H9 (cell line): ENCODE data around the gene TACR2. TPM values are rescaled to one million over a fixed set of nuclear protein-coding genes. Genes with fewer than 3 reads are reported as not detected.

Experiments
- DNase-seq: peaks from one replicate; pipeline ENCODE4 v3.0.0-alpha.2; 2017
- H2AFZ ChIP-seq: one replicate; pipeline ENCODE4 v1.6.1; 2013; ENCODE audit warnings: mild to moderate bottlenecking, low read length, control low read depth, moderate library complexity
- H2AK5ac ChIP-seq: 2 replicates; pipeline ENCODE4 v1.6.1; 2013; ENCODE audit warnings: low read length, control low read depth, mixed read lengths; ENCODE audit not compliant: insufficient read length
- H2BK120ac ChIP-seq: one replicate; pipeline ENCODE4 v1.6.1; 2013; ENCODE audit warnings: low read depth, mild to moderate bottlenecking, low read length, control low read depth, inconsistent platforms; ENCODE audit not compliant: poor library complexity, severe bottlenecking
- H2BK12ac ChIP-seq: 2 replicates; pipeline ENCODE4 v1.6.1; 2013; ENCODE audit warnings: low read length, control low read depth, mixed read lengths, low read depth; ENCODE audit not compliant: insufficient read length
- H2BK15ac ChIP-seq: 2 replicates; pipeline ENCODE4 v1.6.1; 2013; ENCODE audit warnings: low read depth, low read length, control low read depth
- H2BK20ac ChIP-seq: one replicate; pipeline ENCODE4 v1.6.1; 2013; ENCODE audit warnings: low read depth, mild to moderate bottlenecking, low read length, control low read depth, inconsistent platforms; ENCODE audit not compliant: poor library complexity, severe bottlenecking
- H2BK5ac ChIP-seq: 2 replicates; pipeline ENCODE4 v1.6.1; 2013; ENCODE audit warnings: low read length, control low read depth, mixed read lengths; ENCODE audit not compliant: insufficient read length
- H3K14ac ChIP-seq: 2 replicates; pipeline ENCODE4 v1.6.1; 2013; ENCODE audit warnings: low read length, control low read depth; ENCODE audit not compliant: insufficient read depth
- H3K18ac ChIP-seq: 2 replicates; pipeline ENCODE4 v1.6.1; 2013; ENCODE audit warnings: low read depth, mild to moderate bottlenecking, mixed read lengths, low read length, control low read depth; ENCODE audit not compliant: insufficient read length
- H3K23ac ChIP-seq: 2 replicates; pipeline ENCODE4 v1.6.1; 2013; ENCODE audit warnings: low read length, control low read depth, mixed read lengths, low read depth; ENCODE audit not compliant: insufficient read length
- H3K23me2 ChIP-seq: 2 replicates; pipeline ENCODE4 v1.6.1; 2013; ENCODE audit warnings: low read depth, mild to moderate bottlenecking, mixed read lengths, low read length, control low read depth; ENCODE audit not compliant: insufficient read length, poor library complexity, severe bottlenecking
- H3K27ac ChIP-seq: 2 replicates; pipeline ENCODE4 v1.5.1; 2013; ENCODE audit warnings: low read length, control low read depth, mixed read lengths, low read depth; ENCODE audit not compliant: insufficient read length
- H3K27me3 ChIP-seq: 2 replicates; pipeline ENCODE4 v1.6.1; 2013; ENCODE audit warnings: low read length, control low read depth, inconsistent platforms; ENCODE audit not compliant: insufficient read depth
- H3K4ac ChIP-seq: 2 replicates; pipeline ENCODE4 v1.6.1; 2013; ENCODE audit warnings: low read depth, mild to moderate bottlenecking, control low read depth, inconsistent platforms, low read length, moderate library complexity
- H3K4me1 ChIP-seq: 2 replicates; pipeline ENCODE4 v1.6.1; 2013; ENCODE audit warnings: low read length, control low read depth, inconsistent platforms; ENCODE audit not compliant: insufficient read depth
- H3K4me2 ChIP-seq: 2 replicates; pipeline ENCODE4 v1.6.1; 2013; ENCODE audit warnings: low read length, control low read depth, mixed read lengths; ENCODE audit not compliant: insufficient read length, insufficient read depth
- H3K56ac ChIP-seq: 2 replicates; pipeline ENCODE4 v1.6.1; 2013; ENCODE audit warnings: low read depth, mild to moderate bottlenecking, mixed read lengths, low read length, control low read depth; ENCODE audit not compliant: insufficient read length
- H3K79me1 ChIP-seq: 2 replicates; pipeline ENCODE4 v1.6.1; 2013; ENCODE audit warnings: low read depth, mild to moderate bottlenecking, moderate library complexity, low read length, control low read depth, inconsistent platforms; ENCODE audit not compliant: insufficient read depth, poor library complexity, severe bottlenecking
- H3K79me2 ChIP-seq: 2 replicates; pipeline ENCODE4 v1.6.1; 2013; ENCODE audit warnings: low read length, control low read depth, inconsistent platforms; ENCODE audit not compliant: insufficient read depth
- H3K9ac ChIP-seq: 2 replicates; pipeline ENCODE4 v1.6.1; 2013; ENCODE audit warnings: low read length, control low read depth, mixed read lengths; ENCODE audit not compliant: insufficient read length; ENCODE audit errors: extremely low read depth
- H3K9me3 ChIP-seq: one replicate; pipeline ENCODE4 v1.6.1; 2013; ENCODE audit warnings: low read depth, low read length, inconsistent platforms; ENCODE audit not compliant: control insufficient read depth
- H3T11ph ChIP-seq: one replicate; pipeline ENCODE4 v1.6.1; 2013; ENCODE audit warnings: mild to moderate bottlenecking, low read length, control low read depth, inconsistent platforms
- H4K20me1 ChIP-seq: one replicate; pipeline ENCODE4 v1.6.1; 2013; ENCODE audit not compliant: control insufficient read depth, insufficient read length, insufficient read depth
- H4K5ac ChIP-seq: 2 replicates; pipeline ENCODE4 v1.6.1; 2013; ENCODE audit warnings: low read depth, mild to moderate bottlenecking, mixed read lengths, low read length, control low read depth; ENCODE audit not compliant: insufficient read length
- H4K8ac ChIP-seq: replicated peaks from 2 replicates; pipeline ENCODE4 v1.6.1; 2013; ENCODE audit warnings: low read length, control low read depth, mixed read lengths, low read depth; ENCODE audit not compliant: insufficient read length
- H4K91ac ChIP-seq: 2 replicates; pipeline ENCODE4 v1.6.1; 2013; ENCODE audit warnings: low read depth, mild to moderate bottlenecking, moderate library complexity, mixed read lengths, low read length, control low read depth; ENCODE audit not compliant: insufficient read length
- H3K27ac Mint-ChIP-seq, 3 experiments: 2 replicates in 2 of 3; 3 replicates in 1 of 3; pipeline ENCODE4 v1.8.0; 2020 to 2021; ENCODE audit warnings: mixed read lengths in 3 of 3, mild to moderate bottlenecking in 1 of 3, moderate library complexity in 1 of 3
- H3K27me3 Mint-ChIP-seq: 2 replicates; pipeline ENCODE4 v1.8.0; 2021; ENCODE audit warnings: low read depth, mild to moderate bottlenecking, moderate library complexity, mixed read lengths
- H3K36me3 Mint-ChIP-seq, 3 experiments: 2 replicates in 2 of 3; 3 replicates in 1 of 3; pipeline ENCODE4 v1.8.0; 2020 to 2021; ENCODE audit warnings: low read depth in 3 of 3, mixed read lengths in 3 of 3; ENCODE audit not compliant: insufficient read depth in 1 of 3
- H3K4me1 Mint-ChIP-seq, 2 experiments: 2 replicates each; pipeline ENCODE4 v1.8.0; 2020; ENCODE audit warnings: mixed read lengths in 2 of 2
- H3K4me3 Mint-ChIP-seq, 2 experiments: 2 replicates in 1 of 2; 3 replicates in 1 of 2; pipeline ENCODE4 v1.8.0; 2020 to 2021; ENCODE audit warnings: mild to moderate bottlenecking in 2 of 2, mixed read lengths in 2 of 2, moderate library complexity in 1 of 2
- H3K9me3 Mint-ChIP-seq, 2 experiments: 2 replicates in 1 of 2; 3 replicates in 1 of 2; pipeline ENCODE4 v1.8.0; 2020; ENCODE audit warnings: mild to moderate bottlenecking in 2 of 2, mixed read lengths in 2 of 2, moderate library complexity in 1 of 2
- WGBS: extraction: QIAGEN DNeasy Blood & Tissue Kit; methylation state at CpG from one replicate; pipeline ENCODE4 v1.1.7; 2013; ENCODE audit warnings: missing lambda C conversion rate, low lambda C conversion rate, mixed read lengths; ENCODE audit not compliant: insufficient read length; ENCODE audit errors: extremely low coverage; 5-methylcytosine and 5-hydroxymethylcytosine counted together
- total RNA-seq: library from RNA; stranded (reverse); gene quantifications from 2 replicates; pipeline ENCODE4 v1.2.1, GENCODE V29; 2021
- TF ChIP-seq, protein P1 (sequence below): fragments of 200-600 bp; sonication (generic); conservative IDR thresholded peaks from 3 replicates; pipeline ENCODE4 v1.8.0; 2021; ENCODE audit warnings: antibody characterized with exemption, mild to moderate bottlenecking

The TACR2 gene
- total RNA-seq, 1 experiment from 2014 or later: not detected

DNA sequence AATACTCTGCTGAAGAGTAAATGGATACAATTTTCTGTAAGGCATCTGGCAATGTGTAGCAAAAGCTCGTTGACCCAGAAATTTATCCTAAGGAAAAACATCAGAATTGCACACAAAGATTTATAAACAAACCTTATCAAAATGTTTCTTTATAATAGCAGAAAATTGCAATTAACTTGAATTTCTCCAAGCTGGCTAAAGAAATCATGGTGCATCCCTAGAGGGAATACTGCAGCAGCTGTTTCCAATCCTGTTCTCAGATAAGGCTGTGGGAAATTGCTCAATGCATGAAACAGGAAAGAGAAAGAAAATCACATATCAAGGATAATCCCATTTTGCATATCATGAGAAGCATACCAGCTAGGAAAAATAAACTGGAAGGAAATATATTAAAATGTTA lies 18.7 kb downstream of the TACR2 start:
- no peak overlapping the region for H2BK12ac ChIP-seq
- no peaks in the 10 kb centered on the region for H3K23me2 ChIP-seq
- H3K27ac ChIP-seq: no peak overlapping the region
- H2AFZ ChIP-seq: no peak overlapping the region
- H4K91ac ChIP-seq: no peak overlapping the region
- no peak overlapping the region for H2BK120ac ChIP-seq
- no peak for DNase-seq
- no peaks in the 10 kb centered on the region for H3K79me1 ChIP-seq
- no peak overlapping the region for H3K14ac ChIP-seq
- WGBS: no CpG with 5 or more reads among the region's 1 CpG
- no peaks in the 10 kb centered on the region for H3K4me1 Mint-ChIP-seq
- no peak overlapping the region for H3K27ac Mint-ChIP-seq
- peaks cover 43 to 60% (median 53%) of the 10 kb centered on the region in 3 experiments for H3K36me3 Mint-ChIP-seq
- no peak overlapping the region for H3K9ac ChIP-seq
- no peaks in the 10 kb centered on the region for H3K9me3 Mint-ChIP-seq
- no peak overlapping the region for H2BK15ac ChIP-seq
- no peak overlapping the region for H2BK5ac ChIP-seq
- no peaks in the 10 kb centered on the region for H3K9me3 ChIP-seq
- no peak overlapping the region for H3K18ac ChIP-seq
- no peaks in the 10 kb centered on the region for H3K4me1 ChIP-seq
- H3K27me3 Mint-ChIP-seq: no peaks in the 10 kb centered on the region
- H3T11ph ChIP-seq: no peak overlapping the region
- TF ChIP-seq, protein P1, sequence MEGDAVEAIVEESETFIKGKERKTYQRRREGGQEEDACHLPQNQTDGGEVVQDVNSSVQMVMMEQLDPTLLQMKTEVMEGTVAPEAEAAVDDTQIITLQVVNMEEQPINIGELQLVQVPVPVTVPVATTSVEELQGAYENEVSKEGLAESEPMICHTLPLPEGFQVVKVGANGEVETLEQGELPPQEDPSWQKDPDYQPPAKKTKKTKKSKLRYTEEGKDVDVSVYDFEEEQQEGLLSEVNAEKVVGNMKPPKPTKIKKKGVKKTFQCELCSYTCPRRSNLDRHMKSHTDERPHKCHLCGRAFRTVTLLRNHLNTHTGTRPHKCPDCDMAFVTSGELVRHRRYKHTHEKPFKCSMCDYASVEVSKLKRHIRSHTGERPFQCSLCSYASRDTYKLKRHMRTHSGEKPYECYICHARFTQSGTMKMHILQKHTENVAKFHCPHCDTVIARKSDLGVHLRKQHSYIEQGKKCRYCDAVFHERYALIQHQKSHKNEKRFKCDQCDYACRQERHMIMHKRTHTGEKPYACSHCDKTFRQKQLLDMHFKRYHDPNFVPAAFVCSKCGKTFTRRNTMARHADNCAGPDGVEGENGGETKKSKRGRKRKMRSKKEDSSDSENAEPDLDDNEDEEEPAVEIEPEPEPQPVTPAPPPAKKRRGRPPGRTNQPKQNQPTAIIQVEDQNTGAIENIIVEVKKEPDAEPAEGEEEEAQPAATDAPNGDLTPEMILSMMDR: no peak
- no peak overlapping the region for H4K8ac ChIP-seq
- no peaks in the 10 kb centered on the region for H3K27me3 ChIP-seq
- no peaks in the 10 kb centered on the region for H4K20me1 ChIP-seq
- no peak overlapping the region for H3K23ac ChIP-seq
- no peak overlapping the region for H3K4me2 ChIP-seq
- H4K5ac ChIP-seq: no peak overlapping the region
- H3K4me3 Mint-ChIP-seq: no peak overlapping the region
- H3K4ac ChIP-seq: no peak overlapping the region
- H2BK20ac ChIP-seq: no peak overlapping the region
- no peaks in the 10 kb centered on the region for H3K79me2 ChIP-seq
- no peak overlapping the region for H2AK5ac ChIP-seq
- H3K56ac ChIP-seq: no peak overlapping the region
